Lower leg skin (tissue), 4 donors: ENCODE data around the gene TENM4. TPM values are rescaled to one million over a fixed set of nuclear protein-coding genes. Genes with fewer than 3 reads are reported as not detected.

ENCODE experiments used
- DNase-seq, 2 donors: peaks; one replicate each; pipeline ENCODE4 v3.0.0-alpha.2; 2019; ENCODE audit warnings: low spot score in 2 of 2
- H3K4me3 ChIP-seq: fragments of 200-600 bp; sonication (generic); 2 replicates; pipeline ENCODE4 v1.5.1; 2017; ENCODE audit warnings: mild to moderate bottlenecking, low read depth; ENCODE audit not compliant: poor library complexity, severe bottlenecking
- POLR2A ChIP-seq, 2 donors: fragments of 450-650 bp; IDR thresholded peaks; one replicate each; pipeline ENCODE4 v1.6.1; 2016 to 2017; ENCODE audit warnings: antibody characterized with exemption in 2 of 2, mild to moderate bottlenecking in 1 of 2, moderate library complexity in 1 of 2
- WGBS, 2 donors: methylation state at CpG; one replicate each; pipeline ENCODE4 v1.1.5; 2018; 5-methylcytosine and 5-hydroxymethylcytosine counted together
- intact Hi-C: fragments of 100-400 bp; cut with DNase I; formaldehyde crosslinking; loops from one replicate; pipeline ENCODE4 v1.15.0; 2023; ENCODE audit warnings: low total_unique reads
- total RNA-seq, 4 donors: library from RNA; depleted of rRNA; stranded (reverse); fragments of >200 nt; gene quantifications; one replicate each; pipeline ENCODE4 v1.1.0, GENCODE V29; 2016
- TF ChIP-seq, protein P1 (sequence below), 3 donors: fragments of 450-650 bp; IDR thresholded peaks; one replicate each; pipeline ENCODE4 v1.5.1; 2016; ENCODE audit warnings: antibody characterized with exemption in 3 of 3, mild to moderate bottlenecking in 3 of 3, moderate library complexity in 2 of 3

Gene TENM4
- total RNA-seq, 4 donors from 2014 or later: 34.4 to 41.1 (median 36.6) TPM

GRCh38 chr11:78689101-78689500 is 751.7 kb downstream of the TENM4 start:
- TF ChIP-seq, protein P1, sequence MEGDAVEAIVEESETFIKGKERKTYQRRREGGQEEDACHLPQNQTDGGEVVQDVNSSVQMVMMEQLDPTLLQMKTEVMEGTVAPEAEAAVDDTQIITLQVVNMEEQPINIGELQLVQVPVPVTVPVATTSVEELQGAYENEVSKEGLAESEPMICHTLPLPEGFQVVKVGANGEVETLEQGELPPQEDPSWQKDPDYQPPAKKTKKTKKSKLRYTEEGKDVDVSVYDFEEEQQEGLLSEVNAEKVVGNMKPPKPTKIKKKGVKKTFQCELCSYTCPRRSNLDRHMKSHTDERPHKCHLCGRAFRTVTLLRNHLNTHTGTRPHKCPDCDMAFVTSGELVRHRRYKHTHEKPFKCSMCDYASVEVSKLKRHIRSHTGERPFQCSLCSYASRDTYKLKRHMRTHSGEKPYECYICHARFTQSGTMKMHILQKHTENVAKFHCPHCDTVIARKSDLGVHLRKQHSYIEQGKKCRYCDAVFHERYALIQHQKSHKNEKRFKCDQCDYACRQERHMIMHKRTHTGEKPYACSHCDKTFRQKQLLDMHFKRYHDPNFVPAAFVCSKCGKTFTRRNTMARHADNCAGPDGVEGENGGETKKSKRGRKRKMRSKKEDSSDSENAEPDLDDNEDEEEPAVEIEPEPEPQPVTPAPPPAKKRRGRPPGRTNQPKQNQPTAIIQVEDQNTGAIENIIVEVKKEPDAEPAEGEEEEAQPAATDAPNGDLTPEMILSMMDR (IDR thresholded peaks at IDR 0.05): no peak
- TF ChIP-seq POLR2A (IDR thresholded peaks at IDR 0.05): no peak
- intact Hi-C loops: no loop called here
- WGBS, 2 donors: 79% methylated on average over 3 of the region's 3 CpGs
- H3K4me3 ChIP-seq: no peak overlapping the region
- no peak for DNase-seq

GRCh38 chr11:78688460-78688859 is 752.4 kb downstream of the TENM4 start:
- no peak for DNase-seq
- TF ChIP-seq POLR2A (IDR thresholded peaks at IDR 0.05): no peak
- TF ChIP-seq, protein P1 (IDR thresholded peaks at IDR 0.05): no peak
- H3K4me3 ChIP-seq: no peak overlapping the region
- 44 to 69% methylated on average over 1 of the region's 1 CpG for WGBS, 2 donors
- intact Hi-C loops: no loop called here

DNA sequence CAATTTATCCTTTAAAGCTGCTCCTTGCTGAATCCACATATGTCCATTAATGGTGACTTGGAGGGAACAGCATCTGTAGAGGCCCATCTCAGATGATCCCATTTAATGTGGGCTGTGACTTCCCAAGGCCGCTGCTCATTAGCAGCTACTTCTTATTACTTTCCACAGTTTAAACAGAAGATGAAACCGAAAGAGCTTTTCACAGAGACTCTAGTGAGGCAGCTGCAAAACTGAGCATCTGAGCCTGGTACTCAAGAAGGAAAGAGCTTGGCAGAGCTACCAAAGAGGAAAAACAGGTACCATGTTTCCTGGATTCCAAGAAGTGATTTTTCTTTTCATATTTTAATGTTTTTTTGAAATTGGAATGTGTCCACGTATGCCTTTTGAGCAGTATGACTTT is 755.7 kb downstream of the TENM4 start:
- 82 to 84% methylated on average over 3 of the region's 3 CpGs for WGBS, 2 donors
- no peak for TF ChIP-seq POLR2A (IDR thresholded peaks at IDR 0.05)
- TF ChIP-seq, protein P1 (IDR thresholded peaks at IDR 0.05): no peak
- intact Hi-C loops: no loop called here
- no peak overlapping the region for H3K4me3 ChIP-seq
- DNase-seq: no peak

DNA sequence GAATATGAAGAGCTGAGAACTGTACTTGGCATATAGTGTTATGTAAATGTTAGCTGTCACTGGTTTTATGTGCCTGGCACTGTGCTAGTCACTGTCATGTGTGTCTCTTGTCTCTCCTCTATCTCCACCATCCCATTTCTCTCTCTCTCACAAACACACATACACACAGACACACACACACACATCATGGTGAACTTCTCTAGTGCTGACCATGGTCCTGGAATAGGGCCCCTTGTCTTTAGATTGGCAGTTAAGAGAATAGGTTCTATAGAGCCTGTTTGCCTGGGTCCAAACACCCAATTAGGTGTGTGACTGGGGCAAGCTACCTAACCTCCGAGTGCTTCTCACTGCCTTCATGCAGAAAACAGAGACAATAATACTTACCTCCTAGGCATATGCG is 756.5 kb downstream of the TENM4 start:
- TF ChIP-seq, protein P1 (IDR thresholded peaks at IDR 0.05): no peak
- TF ChIP-seq POLR2A (IDR thresholded peaks at IDR 0.05): no peak
- 91 to 92% methylated on average over 2 of the region's 2 CpGs for WGBS, 2 donors
- no peak for DNase-seq

DNA sequence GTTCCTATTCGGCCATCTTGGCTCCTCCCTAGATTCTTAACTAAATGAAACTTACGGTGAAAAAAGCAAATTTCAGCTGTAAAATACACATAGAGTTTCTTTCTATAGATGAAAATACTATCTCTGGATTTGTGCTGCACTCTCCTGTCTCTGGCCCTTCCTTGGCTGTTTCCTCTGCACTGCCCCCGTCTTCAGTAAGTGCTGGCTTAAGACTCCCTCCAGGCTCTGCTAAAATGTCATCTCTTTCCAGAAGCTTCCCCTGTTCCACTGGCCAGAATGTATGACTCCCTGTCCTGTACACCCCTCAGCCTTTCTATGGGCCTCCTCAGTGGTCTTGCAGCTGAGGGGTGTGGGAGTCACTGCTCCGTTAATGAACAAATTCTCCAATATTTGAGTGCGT is 757.1 kb downstream of the TENM4 start:
- DNase-seq: no peak
- no peak overlapping the region for H3K4me3 ChIP-seq
- TF ChIP-seq POLR2A (IDR thresholded peaks at IDR 0.05): no peak
- TF ChIP-seq, protein P1 (IDR thresholded peaks at IDR 0.05): no peak
- intact Hi-C loops: no loop called here
- WGBS, 2 donors: 92 to 96% methylated on average over 5 of the region's 5 CpGs

More for the DNA sequence above, 756.5 kb downstream of the TENM4 start:
- intact Hi-C loops: no loop called here
- no peak overlapping the region for H3K4me3 ChIP-seq

- WGBS, 2 donors: 88 to 95% methylated on average over 24 of the region's 24 CpGs
- peak in 1 of 2 donors; percentile 73 for DNase-seq
- intact Hi-C loops: no loop called here
- no peak overlapping the region for H3K4me3 ChIP-seq
- TF ChIP-seq, protein P1 (IDR thresholded peaks at IDR 0.05): no peak
- no peak for TF ChIP-seq POLR2A (IDR thresholded peaks at IDR 0.05)
These were observed 764.7 kb downstream of the TENM4 start for GRCh38 chr11:78676026-78676557.
